ENCODE data around the gene WWOX.

Gene WWOX

GRCh38 chr16:78720416-78720815 lies 621.0 kb downstream of the WWOX start:
- DNase-seq, result no peak

- DNase-seq, result no peak
These were observed 628.1 kb downstream of the WWOX start for GRCh38 chr16:78727536-78727935.

- DNase-seq, result no peak
These were observed 630.2 kb downstream of the WWOX start for GRCh38 chr16:78729687-78730086.

GRCh38 chr16:78731785-78732184 lies 632.3 kb downstream of the WWOX start:
- no peak for DNase-seq

- DNase-seq, result no peak
These were observed 633.2 kb downstream of the WWOX start for GRCh38 chr16:78732696-78733095.

- DNase-seq, result no peak
These were observed 635.9 kb downstream of the WWOX start for GRCh38 chr16:78735337-78735736.

- DNase-seq, result no peak
These were observed 638.2 kb downstream of the WWOX start for GRCh38 chr16:78737630-78738029.

- no peak for DNase-seq
These were observed 639.1 kb downstream of the WWOX start for GRCh38 chr16:78738557-78738956.

GRCh38 chr16:78740269-78740668 lies 640.8 kb downstream of the WWOX start:
- DNase-seq, result no peak

GRCh38 chr16:78742501-78743283 lies 643.2 kb downstream of the WWOX start:
- peak in 10 of 51 donors; percentile 2 to 11 (median 4) for DNase-seq

- DNase-seq, result no peak
These were observed 644.1 kb downstream of the WWOX start for GRCh38 chr16:78743556-78743955.

- no peak for DNase-seq
These were observed 644.6 kb downstream of the WWOX start for GRCh38 chr16:78744099-78744498.

- DNase-seq, result no peak
These were observed 645.3 kb downstream of the WWOX start for GRCh38 chr16:78744796-78745107.

- no peak for DNase-seq
These were observed 645.9 kb downstream of the WWOX start for GRCh38 chr16:78745108-78746019.

- DNase-seq, result no peak
These were observed 647.3 kb downstream of the WWOX start for GRCh38 chr16:78746718-78747117.

- DNase-seq, result no peak
These were observed 648.9 kb downstream of the WWOX start for GRCh38 chr16:78748220-78748929.

GRCh38 chr16:78749745-78750268 lies 650.4 kb downstream of the WWOX start:
- DNase-seq, result no peak

GRCh38 chr16:78750611-78751010 lies 651.2 kb downstream of the WWOX start:
- no peak for DNase-seq

- DNase-seq, result no peak
These were observed 652.1 kb downstream of the WWOX start for GRCh38 chr16:78751601-78752000.

- no peak for DNase-seq
These were observed 655.3 kb downstream of the WWOX start for GRCh38 chr16:78754713-78755112.

- no peak for DNase-seq
These were observed 656.6 kb downstream of the WWOX start for GRCh38 chr16:78755751-78756661.
